ENCODE results near the gene APLF.

- no peak for TF ChIP-seq POLR2AphosphoS5 (IDR thresholded peaks at IDR 0.05; ENCODE audit: low read depth, low read length)
- TF ChIP-seq REST (IDR thresholded peaks at IDR 0.05; ENCODE audit: insufficient read depth in 1 of 2, low read depth in 2 of 2, low read length in 2 of 2): no peak
- no peak for TF ChIP-seq TAF1 (IDR thresholded peaks at IDR 0.05; ENCODE audit: borderline replicate concordance, insufficient read depth, low read length)
- no peak for TF ChIP-seq SIN3A (IDR thresholded peaks at IDR 0.05; ENCODE audit: borderline replicate concordance, insufficient read depth, low read length)
Observed at GRCh38 chr2:68500649-68501048, 33.3 kb downstream of the APLF start.

Data from PFSK-1 (cell line).